Measurements from ENCODE around the gene NUDCD2. TPM values are rescaled to one million over a fixed set of nuclear protein-coding genes. Genes with fewer than 3 reads are reported as not detected.

NUDCD2 gene
- total and polyA plus RNA-seq, 9 of the 15 experiments (the other 6 are each of a cell fraction or from before 2014, with no cell fraction given): 14.6 to 76.9 (median 32.5) TPM

GRCh38 chr5:163460562-163461171, 765 bp upstream of the NUDCD2 start, which contains the start of gene HMMR (continued):
- no peak for TF ChIP-seq KLF10 (CRISPR knock-in tag; IDR thresholded peaks at IDR 0.05)
- no peak for TF ChIP-seq BMI1 (IDR thresholded peaks at IDR 0.05; ENCODE audit: low read length)
- no peak for TF ChIP-seq ZBED1 (IDR thresholded peaks at IDR 0.05)
- 0 out of 2 replicates have a peak, but pooled peaks have one; percentile 10 for TF ChIP-seq PHF21A (IDR thresholded peaks at IDR 0.05; ENCODE audit: borderline replicate concordance, low read depth)
- no peak for TF ChIP-seq SMC3 (conservative IDR thresholded peaks at IDR 0.05; ENCODE audit: insufficient read depth, low read depth, low read length)
- peak; percentile 80 for TF ChIP-seq SUPT5H (IDR thresholded peaks at IDR 0.05)
- TF ChIP-seq MYNN (IDR thresholded peaks at IDR 0.05): no peak
- no peak for TF ChIP-seq MYNN (CRISPR knock-in tag; IDR thresholded peaks at IDR 0.05)
- no peak for TF ChIP-seq ZEB2 (IDR thresholded peaks at IDR 0.05)
- TF ChIP-seq SAFB (IDR thresholded peaks at IDR 0.05; ENCODE audit: borderline replicate concordance, low read depth, low read length): no peak
- 0 out of 2 replicates have a peak, but pooled peaks have one; percentile 31 for TF ChIP-seq ZNF395 (CRISPR knock-in tag; IDR thresholded peaks at IDR 0.05)
- no peak for TF ChIP-seq GATAD2B (IDR thresholded peaks at IDR 0.05; ENCODE audit: borderline replicate concordance)
- peak; percentile 31; the same call in 1 of the 2 replicates for TF ChIP-seq HDAC2 (IDR thresholded peaks at IDR 0.05)
- no peak for TF ChIP-seq ZNF696 (CRISPR knock-in tag; conservative IDR thresholded peaks at IDR 0.05)
- peak; percentile 48 for TF ChIP-seq POLR2B (IDR thresholded peaks at IDR 0.05; ENCODE audit: low read depth, partially characterized antibody)
- TF ChIP-seq MECOM (CRISPR knock-in tag; IDR thresholded peaks at IDR 0.05): no peak
- no peak for TF ChIP-seq ZSCAN32 (CRISPR knock-in tag; IDR thresholded peaks at IDR 0.05)
- TF ChIP-seq GABPB1 (CRISPR knock-in tag; IDR thresholded peaks at IDR 0.05): 0 out of 2 replicates have a peak, but pooled peaks have one; percentile 22
- no peak for TF ChIP-seq MEIS2 (IDR thresholded peaks at IDR 0.05; ENCODE audit: partially characterized antibody)
- no peak for TF ChIP-seq ZNF311 (CRISPR knock-in tag; IDR thresholded peaks at IDR 0.05)
- TF ChIP-seq ZSCAN29 (IDR thresholded peaks at IDR 0.05): peak; percentile 97
- no peak for TF ChIP-seq PRPF4 (IDR thresholded peaks at IDR 0.05; ENCODE audit: insufficient read depth, low read depth, low read length, poor library complexity, severe bottlenecking)
- TF ChIP-seq DPF2 (IDR thresholded peaks at IDR 0.05): no peak
- TF ChIP-seq IRF2 (CRISPR knock-in tag; IDR thresholded peaks at IDR 0.05): no peak
- TF ChIP-seq LCOR (CRISPR knock-in tag; IDR thresholded peaks at IDR 0.05): peak; percentile 76
- peak in 1 of 2 experiments; percentile 54; a peak in 1 of 4 replicates for TF ChIP-seq SIN3A (IDR thresholded peaks at IDR 0.05; ENCODE audit: borderline replicate concordance in 2 of 2, control insufficient read depth in 1 of 2, low read depth in 2 of 2, low read length in 2 of 2)
- TF ChIP-seq TCF15 (CRISPR knock-in tag; IDR thresholded peaks at IDR 0.05): no peak
- TF ChIP-seq SFPQ (IDR thresholded peaks at IDR 0.05; ENCODE audit: low read depth, low read length): no peak
- no peak for TF ChIP-seq XRCC5 (IDR thresholded peaks at IDR 0.05; ENCODE audit: low read depth, low read length)
- TF ChIP-seq ZNF282 (CRISPR knock-in tag; IDR thresholded peaks at IDR 0.05): no peak

Data from K562 (cell line).